ENCODE measurements around the gene ADISSP. TPM values are rescaled to one million over a fixed set of nuclear protein-coding genes. Genes with fewer than 3 reads are reported as not detected.

ADISSP gene
- total RNA-seq, 3 donors from 2014 or later (not counting 1 experiment from before 2014, with no cell fraction given) = 10.1 to 13.5 (median 12.3) TPM

GRCh38 chr20:3753501-3754275 lies 13.9 kb downstream of the ADISSP start:
- Histone ChIP-seq H3K4me3 (ENCODE audit: low read length) (no peak overlapping the region), H3K36me3 (ENCODE audit: control insufficient read depth, insufficient read depth, low read length) (no peaks in the 10 kb centered on the region)

DNA sequence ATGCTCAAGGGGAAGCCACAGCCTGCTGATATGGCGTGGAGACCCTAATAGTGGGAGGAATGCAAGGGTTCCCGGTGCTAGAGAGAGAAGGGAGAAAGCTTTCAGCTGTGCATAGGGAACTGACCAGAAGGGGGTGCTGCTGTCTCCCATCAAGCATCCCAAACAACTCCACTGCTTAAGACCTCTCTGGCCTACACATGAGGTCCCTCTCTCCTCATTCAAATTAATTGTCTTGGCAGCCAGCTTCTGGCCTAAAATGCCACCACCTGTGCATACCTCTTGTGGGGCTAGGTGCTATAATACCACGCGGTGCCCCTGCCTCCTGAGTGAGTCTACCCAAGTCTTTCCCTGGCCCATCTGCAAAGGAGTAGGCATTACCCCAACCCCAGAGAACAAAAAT lies 14.5 kb downstream of the ADISSP start:
- H3K9me3 ChIP-seq (ENCODE audit: control insufficient read depth, insufficient read depth, low read length) = no peaks in the 10 kb centered on the region
- no peaks in the 10 kb centered on the region for H3K27me3 Mint-ChIP-seq (ENCODE audit: low read depth in 2 of 2)
- no peaks in the 10 kb centered on the region for H3K36me3 Mint-ChIP-seq
- H3K36me3 ChIP-seq (ENCODE audit: control insufficient read depth, insufficient read depth, low read length) = no peaks in the 10 kb centered on the region
- H3K27me3 ChIP-seq (ENCODE audit: control insufficient read depth, insufficient read depth, low read length) = no peaks in the 10 kb centered on the region
- ATAC-seq (peak; percentile 78 to 97 (median 84)), DNase-seq (peak; percentile 53 to 84)
- H3K9me3 Mint-ChIP-seq = no peaks in the 10 kb centered on the region
- H3K27ac ChIP-seq (ENCODE audit: low read length) = no peak overlapping the region
- no peak overlapping the region for H3K27ac Mint-ChIP-seq
- H3K4me3 ChIP-seq (ENCODE audit: low read length) = no peak overlapping the region
- peak overlapping the region; percentile 35 for H3K4me3 Mint-ChIP-seq
- TF ChIP-seq, protein P1, sequence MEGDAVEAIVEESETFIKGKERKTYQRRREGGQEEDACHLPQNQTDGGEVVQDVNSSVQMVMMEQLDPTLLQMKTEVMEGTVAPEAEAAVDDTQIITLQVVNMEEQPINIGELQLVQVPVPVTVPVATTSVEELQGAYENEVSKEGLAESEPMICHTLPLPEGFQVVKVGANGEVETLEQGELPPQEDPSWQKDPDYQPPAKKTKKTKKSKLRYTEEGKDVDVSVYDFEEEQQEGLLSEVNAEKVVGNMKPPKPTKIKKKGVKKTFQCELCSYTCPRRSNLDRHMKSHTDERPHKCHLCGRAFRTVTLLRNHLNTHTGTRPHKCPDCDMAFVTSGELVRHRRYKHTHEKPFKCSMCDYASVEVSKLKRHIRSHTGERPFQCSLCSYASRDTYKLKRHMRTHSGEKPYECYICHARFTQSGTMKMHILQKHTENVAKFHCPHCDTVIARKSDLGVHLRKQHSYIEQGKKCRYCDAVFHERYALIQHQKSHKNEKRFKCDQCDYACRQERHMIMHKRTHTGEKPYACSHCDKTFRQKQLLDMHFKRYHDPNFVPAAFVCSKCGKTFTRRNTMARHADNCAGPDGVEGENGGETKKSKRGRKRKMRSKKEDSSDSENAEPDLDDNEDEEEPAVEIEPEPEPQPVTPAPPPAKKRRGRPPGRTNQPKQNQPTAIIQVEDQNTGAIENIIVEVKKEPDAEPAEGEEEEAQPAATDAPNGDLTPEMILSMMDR (IDR thresholded peaks at IDR 0.05) = peak; percentile 71
- no peaks in the 10 kb centered on the region for H3K4me1 ChIP-seq (ENCODE audit: control insufficient read depth, insufficient read depth, low read length)
- peaks cover 0 to 4% of the 10 kb centered on the region in 2 donors for H3K4me1 Mint-ChIP-seq
- WGBS (ENCODE audit: insufficient coverage) = 71% methylated on average over 3 of the region's 4 CpGs
- intact Hi-C loops (cut with micrococcal nuclease) = loop anchor here (1.0 kb wide), 2 partner anchors 102 to 332 kb away; no protein-coding TSS in a partner anchor

More at GRCh38 chr20:3753501-3754275, 13.9 kb downstream of the ADISSP start:
- DNase-seq (no peak), ATAC-seq (no peak)
- Histone ChIP-seq H3K27me3 (ENCODE audit: control insufficient read depth, insufficient read depth, low read length) (no peaks in the 10 kb centered on the region), H3K4me1 (ENCODE audit: control insufficient read depth, insufficient read depth, low read length) (no peaks in the 10 kb centered on the region), H3K27ac (ENCODE audit: low read length) (no peak overlapping the region), H3K9me3 (ENCODE audit: control insufficient read depth, insufficient read depth, low read length) (no peaks in the 10 kb centered on the region)
- 92% methylated on average over 20 of the region's 26 CpGs for WGBS (ENCODE audit: insufficient coverage)
- TF ChIP-seq, protein P1 (IDR thresholded peaks at IDR 0.05) = no peak
- no peaks in the 10 kb centered on the region for H3K36me3 Mint-ChIP-seq
- no peak overlapping the region for H3K27ac Mint-ChIP-seq
- no peaks in the 10 kb centered on the region for H3K9me3 Mint-ChIP-seq
- H3K27me3 Mint-ChIP-seq (ENCODE audit: low read depth in 2 of 2) = no peaks in the 10 kb centered on the region
- peaks cover 0 to 4% of the 10 kb centered on the region in 2 donors for H3K4me1 Mint-ChIP-seq
- no peak overlapping the region for H3K4me3 Mint-ChIP-seq
- intact Hi-C loops (cut with micrococcal nuclease) = loop anchor here (1.0 kb wide), 2 partner anchors 102 to 332 kb away; no protein-coding TSS in a partner anchor

DNA sequence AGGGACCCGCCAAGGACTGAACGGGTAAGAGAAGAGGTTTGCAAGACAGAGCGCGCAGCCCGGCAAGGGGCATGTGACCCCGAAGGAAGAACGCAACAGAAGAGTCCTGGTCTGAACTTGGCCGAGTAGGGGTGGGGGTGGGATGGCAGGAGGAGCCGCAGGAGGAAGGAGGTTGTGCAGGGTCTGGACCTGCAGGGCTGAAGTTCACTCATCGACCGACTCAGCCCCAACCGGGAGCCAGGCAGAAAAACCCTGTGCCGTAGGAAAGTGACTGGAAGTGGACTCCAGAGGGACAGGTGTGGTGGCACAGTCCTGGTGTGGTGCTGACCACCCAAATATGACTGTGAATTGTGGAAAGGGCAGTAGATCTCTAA lies 15.2 kb downstream of the ADISSP start:
- H3K27ac Mint-ChIP-seq = no peak overlapping the region
- intact Hi-C loops (cut with micrococcal nuclease) = no loop called here

More for the DNA sequence above, 15.2 kb downstream of the ADISSP start:
- peak overlapping the region; percentile 35 for H3K4me3 Mint-ChIP-seq
- TF ChIP-seq, protein P1 (IDR thresholded peaks at IDR 0.05) = no peak
- no peaks in the 10 kb centered on the region for H3K36me3 Mint-ChIP-seq
- H3K4me1 Mint-ChIP-seq = peaks cover 0 to 4% of the 10 kb centered on the region in 2 donors
- H3K9me3 Mint-ChIP-seq = no peaks in the 10 kb centered on the region
- Histone ChIP-seq H3K36me3 (ENCODE audit: control insufficient read depth, insufficient read depth, low read length) (no peaks in the 10 kb centered on the region), H3K9me3 (ENCODE audit: control insufficient read depth, insufficient read depth, low read length) (no peaks in the 10 kb centered on the region), H3K4me1 (ENCODE audit: control insufficient read depth, insufficient read depth, low read length) (no peaks in the 10 kb centered on the region), H3K27me3 (ENCODE audit: control insufficient read depth, insufficient read depth, low read length) (no peaks in the 10 kb centered on the region), H3K4me3 (ENCODE audit: low read length) (no peak overlapping the region), H3K27ac (ENCODE audit: low read length) (no peak overlapping the region)
- no peak for ATAC-seq
- WGBS (ENCODE audit: insufficient coverage) = 71% methylated on average over 13 of the region's 13 CpGs
- no peaks in the 10 kb centered on the region for H3K27me3 Mint-ChIP-seq (ENCODE audit: low read depth in 2 of 2)
- DNase-seq = no peak

Data from natural killer cell (primary cell).